RWPE1 (cell line): ENCODE measurements around the gene RIPK4.

Source experiments
- CTCF ChIA-PET: fragments of 350-600 bp; sonication (Branson Sonifier 250); formaldehyde crosslinking; extraction: SDS; loops from one replicate; lab custom pipeline; 2021; lab: Yijun Ruan, JAX
- POLR2A ChIA-PET: fragments of 400-600 bp; formaldehyde crosslinking; extraction: SDS; loops from one replicate; lab custom pipeline; 2020; ENCODE audit warnings: antibody characterized with exemption; ENCODE audit not compliant: low non-redundant PET; lab: Yijun Ruan, JAX
- DNase-seq: peaks from one replicate; pipeline ENCODE4 v3.0.0; 2012; ENCODE audit warnings: low spot score
- H3K27ac ChIP-seq: fragments of 450-650 bp; 2 replicates; pipeline ENCODE4 v1.5.1; 2017
- CTCF ChIP-seq: fragments of 450-650 bp; conservative IDR thresholded peaks from 2 replicates; pipeline ENCODE4 v1.5.1; 2017; ENCODE audit warnings: low read depth, mild to moderate bottlenecking

The RIPK4 gene

GRCh38 chr21:41809891-41810596 lies 43.2 kb upstream of the RIPK4 start:
- POLR2A ChIA-PET, result no interaction called here
- no peak for DNase-seq
- CTCF ChIA-PET, result interaction anchor here (0.6 kb wide), 1 partner anchor 14 kb away, joined by 3 read pairs; no protein-coding TSS in a partner anchor
- no peak for TF ChIP-seq CTCF
- no peak overlapping the region for H3K27ac ChIP-seq

- no peak overlapping the region for H3K27ac ChIP-seq
- CTCF ChIA-PET, result no interaction called here
- POLR2A ChIA-PET, result no interaction called here
- DNase-seq, result no peak
- no peak for TF ChIP-seq CTCF
Observed at GRCh38 chr21:41808846-41809245, 42.0 kb upstream of the RIPK4 start.

- CTCF ChIA-PET, result no interaction called here
- no peak for TF ChIP-seq CTCF
- H3K27ac ChIP-seq, result no peak overlapping the region
- DNase-seq, result no peak
- POLR2A ChIA-PET, result no interaction called here
Observed at GRCh38 chr21:41808094-41808493, 41.2 kb upstream of the RIPK4 start.

- TF ChIP-seq CTCF, result no peak
- no peak for DNase-seq
- ChIA-PET POLR2A (no interaction called here), CTCF (no interaction called here)
- H3K27ac ChIP-seq, result no peak overlapping the region
Observed at GRCh38 chr21:41806773-41807172, 39.9 kb upstream of the RIPK4 start.

- POLR2A ChIA-PET, result no interaction called here
- DNase-seq, result no peak
- CTCF ChIA-PET, result no interaction called here
- H3K27ac ChIP-seq, result no peak overlapping the region
- no peak for TF ChIP-seq CTCF
Observed at GRCh38 chr21:41805643-41806042, 38.8 kb upstream of the RIPK4 start.

- no peak for DNase-seq
- ChIA-PET CTCF (no interaction called here), POLR2A (no interaction called here)
- TF ChIP-seq CTCF, result no peak
- H3K27ac ChIP-seq, result no peak overlapping the region
Observed at GRCh38 chr21:41805038-41805437, 38.2 kb upstream of the RIPK4 start.
